ENCODE results near the gene SEC14L2.

GRCh38 chr22:30400159-30400558 lies 3.3 kb downstream of the SEC14L2 start:
- TF ChIP-seq EZH2 (IDR thresholded peaks at IDR 0.05; ENCODE audit: borderline replicate concordance, insufficient read depth, low read length, poor library complexity, severe bottlenecking) = no peak
- no peak for TF ChIP-seq SMC3 (conservative IDR thresholded peaks at IDR 0.05; ENCODE audit: poor library complexity)
- TF ChIP-seq CTCF (IDR thresholded peaks at IDR 0.05; ENCODE audit: poor library complexity, severe bottlenecking) = no peak
- no peak for TF ChIP-seq POLR2AphosphoS5 (IDR thresholded peaks at IDR 0.05)
